ENCODE data around the gene ZNF565.

- no peak for TF ChIP-seq POLR2A (IDR thresholded peaks at IDR 0.05; ENCODE audit: extremely low read depth, insufficient read length)
- no peak for TF ChIP-seq CTCF (IDR thresholded peaks at IDR 0.05; ENCODE audit: low read depth, low read length)
- TF ChIP-seq MAX (IDR thresholded peaks at IDR 0.05; ENCODE audit: low read depth, low read length), result no peak
Observed at GRCh38 chr19:36236304-36236945, 22.0 kb upstream of the ZNF565 start.

Data from NB4 (cell line).